Neural crest cell (in vitro differentiated cells): ENCODE results near the gene ACTN4. TPM values are rescaled to one million over a fixed set of nuclear protein-coding genes. Genes with fewer than 3 reads are reported as not detected.

ENCODE experiments used
- DNase-seq: peaks from one replicate; pipeline ENCODE4 v3.0.0; 2021; ENCODE audit warnings: low read depth, mixed read lengths, low spot score
- H3K27ac Mint-ChIP-seq: one replicate; pipeline ENCODE4 v1.8.0; 2021; ENCODE audit warnings: mild to moderate bottlenecking, mixed read lengths; ENCODE audit not compliant: unreplicated experiment
- H3K27me3 Mint-ChIP-seq: 2 replicates; pipeline ENCODE4 v1.8.0; 2021; ENCODE audit warnings: low read depth, mild to moderate bottlenecking, mixed read lengths
- H3K36me3 Mint-ChIP-seq: 2 replicates; pipeline ENCODE4 v1.8.0; 2021; ENCODE audit warnings: low read depth, mild to moderate bottlenecking, mixed read lengths
- H3K4me1 Mint-ChIP-seq: 2 replicates; pipeline ENCODE4 v1.8.0; 2021; ENCODE audit warnings: mixed read lengths
- H3K4me3 Mint-ChIP-seq: one replicate; pipeline ENCODE4 v1.8.0; 2021; ENCODE audit warnings: mild to moderate bottlenecking, mixed read lengths
- H3K9me3 Mint-ChIP-seq: 2 replicates; pipeline ENCODE4 v1.8.0; 2021; ENCODE audit warnings: mixed read lengths
- total RNA-seq: library from RNA; stranded (reverse); gene quantifications from 2 replicates; pipeline ENCODE4 v1.2.1, GENCODE V29; 2021
- TF ChIP-seq, protein P1 (sequence below): fragments of 200-600 bp; sonication (generic); conservative IDR thresholded peaks from 2 replicates; pipeline ENCODE4 v1.5.0; 2021; ENCODE audit warnings: antibody characterized with exemption, mild to moderate bottlenecking

The ACTN4 gene
- total RNA-seq, 1 donor from 2014 or later: 324 TPM

DNA sequence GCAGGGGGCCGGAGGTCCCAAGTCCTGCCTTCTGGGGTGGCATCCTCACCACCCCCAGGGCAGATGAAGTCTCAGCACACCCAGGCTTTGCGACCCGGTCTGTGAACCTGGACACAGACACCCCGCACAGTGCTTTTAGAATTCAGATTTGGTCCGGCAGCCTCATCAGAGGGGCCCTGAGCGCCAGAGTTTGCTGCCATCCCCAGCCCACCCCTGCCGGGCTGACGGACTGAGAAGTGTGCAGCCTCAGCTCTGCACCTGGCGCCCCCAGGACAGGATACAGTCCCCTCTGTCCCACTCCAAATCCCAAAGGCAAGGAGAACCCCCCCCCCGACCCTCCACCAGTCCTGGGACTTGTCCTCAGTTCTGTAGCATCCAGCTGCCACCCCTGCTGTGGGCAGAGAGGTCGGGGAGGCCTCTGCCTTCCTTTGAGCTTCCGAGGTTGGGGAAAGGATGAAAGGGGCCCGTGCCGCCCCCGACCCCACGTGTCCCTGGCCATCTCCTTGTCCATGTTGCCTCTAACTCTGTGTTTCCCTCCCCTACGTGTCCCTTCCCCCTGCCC lies 79.9 kb downstream of the ACTN4 start:
- Mint-ChIP-seq H3K27me3 (no peaks in the 10 kb centered on the region), H3K9me3 (no peaks in the 10 kb centered on the region), H3K4me1 (peaks cover 7% of the 10 kb centered on the region), H3K4me3 (no peak overlapping the region), H3K36me3 (peaks cover 7% of the 10 kb centered on the region), H3K27ac (no peak overlapping the region)
- TF ChIP-seq, protein P1, sequence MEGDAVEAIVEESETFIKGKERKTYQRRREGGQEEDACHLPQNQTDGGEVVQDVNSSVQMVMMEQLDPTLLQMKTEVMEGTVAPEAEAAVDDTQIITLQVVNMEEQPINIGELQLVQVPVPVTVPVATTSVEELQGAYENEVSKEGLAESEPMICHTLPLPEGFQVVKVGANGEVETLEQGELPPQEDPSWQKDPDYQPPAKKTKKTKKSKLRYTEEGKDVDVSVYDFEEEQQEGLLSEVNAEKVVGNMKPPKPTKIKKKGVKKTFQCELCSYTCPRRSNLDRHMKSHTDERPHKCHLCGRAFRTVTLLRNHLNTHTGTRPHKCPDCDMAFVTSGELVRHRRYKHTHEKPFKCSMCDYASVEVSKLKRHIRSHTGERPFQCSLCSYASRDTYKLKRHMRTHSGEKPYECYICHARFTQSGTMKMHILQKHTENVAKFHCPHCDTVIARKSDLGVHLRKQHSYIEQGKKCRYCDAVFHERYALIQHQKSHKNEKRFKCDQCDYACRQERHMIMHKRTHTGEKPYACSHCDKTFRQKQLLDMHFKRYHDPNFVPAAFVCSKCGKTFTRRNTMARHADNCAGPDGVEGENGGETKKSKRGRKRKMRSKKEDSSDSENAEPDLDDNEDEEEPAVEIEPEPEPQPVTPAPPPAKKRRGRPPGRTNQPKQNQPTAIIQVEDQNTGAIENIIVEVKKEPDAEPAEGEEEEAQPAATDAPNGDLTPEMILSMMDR: no peak
- DNase-seq: no peak

DNA sequence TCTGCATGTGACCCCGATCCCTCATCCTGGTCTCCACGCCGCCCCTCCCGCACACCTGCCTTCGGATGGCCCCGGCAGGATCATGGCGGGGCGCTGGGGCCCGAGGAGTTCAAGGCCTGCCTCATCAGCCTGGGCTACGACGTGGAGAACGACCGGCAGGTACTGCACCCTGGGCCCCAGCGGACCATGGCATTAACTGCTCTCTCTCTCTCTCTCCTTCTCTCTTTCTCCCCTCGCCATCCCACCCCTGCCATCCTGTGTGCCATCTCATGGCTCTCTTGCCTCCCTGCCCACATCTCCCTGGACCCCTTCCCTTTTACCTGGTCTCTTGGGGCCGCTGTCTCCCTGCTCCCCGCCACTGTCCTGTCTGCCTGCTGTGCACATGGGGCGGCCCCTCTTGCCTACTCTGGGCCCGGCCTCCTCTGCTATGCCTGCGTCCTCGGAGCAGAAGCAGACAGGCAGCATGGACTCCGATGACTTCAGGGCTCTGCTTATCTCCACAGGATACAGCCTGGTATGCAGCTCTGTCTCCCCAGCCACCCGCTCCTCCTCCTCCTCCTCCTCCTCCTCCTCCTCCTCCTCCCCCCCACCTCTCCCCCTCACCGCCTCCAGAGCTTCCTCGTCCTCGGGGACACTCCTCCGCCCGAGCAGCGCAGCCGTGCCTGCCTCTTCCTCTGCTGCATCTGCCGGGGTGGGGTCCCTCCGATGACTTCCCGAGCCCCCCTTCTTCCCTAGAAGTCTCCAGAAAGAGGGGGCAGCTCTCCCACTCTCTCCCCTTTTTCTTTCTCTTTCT lies 80.6 kb downstream of the ACTN4 start:
- H3K4me3 Mint-ChIP-seq: no peak overlapping the region
- TF ChIP-seq, protein P1: no peak
- no peak overlapping the region for H3K27ac Mint-ChIP-seq
- H3K27me3 Mint-ChIP-seq: no peaks in the 10 kb centered on the region
- H3K4me1 Mint-ChIP-seq: peaks cover 5% of the 10 kb centered on the region
- peaks cover 7% of the 10 kb centered on the region for H3K36me3 Mint-ChIP-seq
- no peak for DNase-seq
- H3K9me3 Mint-ChIP-seq: no peaks in the 10 kb centered on the region

DNA sequence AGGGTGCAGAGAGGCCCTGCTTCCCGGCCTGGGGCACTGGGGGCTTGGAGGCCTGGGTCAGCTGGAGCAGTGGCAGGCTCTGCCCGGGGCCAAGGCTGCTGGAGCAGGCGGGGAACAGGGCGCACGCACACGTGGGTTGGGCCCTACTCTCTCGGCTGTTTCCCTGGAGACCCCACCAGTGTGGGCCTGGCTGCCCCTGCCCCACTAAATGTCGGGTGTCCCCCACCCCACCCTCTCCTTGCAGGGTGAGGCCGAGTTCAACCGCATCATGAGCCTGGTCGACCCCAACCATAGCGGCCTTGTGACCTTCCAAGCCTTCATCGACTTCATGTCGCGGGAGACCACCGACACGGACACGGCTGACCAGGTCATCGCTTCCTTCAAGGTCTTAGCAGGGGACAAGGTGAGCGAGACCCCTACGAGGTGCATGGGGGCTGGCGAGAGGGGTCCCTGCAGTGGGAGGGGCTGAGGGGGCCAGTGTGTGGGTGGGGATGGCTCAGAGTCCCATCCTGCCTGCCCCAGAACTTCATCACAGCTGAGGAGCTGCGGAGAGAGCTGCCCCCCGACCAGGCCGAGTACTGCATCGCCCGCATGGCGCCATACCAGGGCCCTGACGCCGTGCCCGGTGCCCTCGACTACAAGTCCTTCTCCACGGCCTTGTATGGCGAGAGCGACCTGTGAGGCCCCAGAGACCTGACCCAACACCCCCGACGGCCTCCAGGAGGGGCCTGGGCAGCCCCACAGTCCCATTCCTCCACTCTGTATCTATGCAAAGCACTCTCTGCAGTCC lies 81.5 kb downstream of the ACTN4 start:
- TF ChIP-seq, protein P1: no peak
- DNase-seq: no peak
- Mint-ChIP-seq H3K36me3 (peaks cover 7% of the 10 kb centered on the region), H3K27me3 (no peaks in the 10 kb centered on the region), H3K9me3 (no peaks in the 10 kb centered on the region), H3K4me1 (peaks cover 5% of the 10 kb centered on the region), H3K4me3 (no peak overlapping the region), H3K27ac (no peak overlapping the region)

DNA sequence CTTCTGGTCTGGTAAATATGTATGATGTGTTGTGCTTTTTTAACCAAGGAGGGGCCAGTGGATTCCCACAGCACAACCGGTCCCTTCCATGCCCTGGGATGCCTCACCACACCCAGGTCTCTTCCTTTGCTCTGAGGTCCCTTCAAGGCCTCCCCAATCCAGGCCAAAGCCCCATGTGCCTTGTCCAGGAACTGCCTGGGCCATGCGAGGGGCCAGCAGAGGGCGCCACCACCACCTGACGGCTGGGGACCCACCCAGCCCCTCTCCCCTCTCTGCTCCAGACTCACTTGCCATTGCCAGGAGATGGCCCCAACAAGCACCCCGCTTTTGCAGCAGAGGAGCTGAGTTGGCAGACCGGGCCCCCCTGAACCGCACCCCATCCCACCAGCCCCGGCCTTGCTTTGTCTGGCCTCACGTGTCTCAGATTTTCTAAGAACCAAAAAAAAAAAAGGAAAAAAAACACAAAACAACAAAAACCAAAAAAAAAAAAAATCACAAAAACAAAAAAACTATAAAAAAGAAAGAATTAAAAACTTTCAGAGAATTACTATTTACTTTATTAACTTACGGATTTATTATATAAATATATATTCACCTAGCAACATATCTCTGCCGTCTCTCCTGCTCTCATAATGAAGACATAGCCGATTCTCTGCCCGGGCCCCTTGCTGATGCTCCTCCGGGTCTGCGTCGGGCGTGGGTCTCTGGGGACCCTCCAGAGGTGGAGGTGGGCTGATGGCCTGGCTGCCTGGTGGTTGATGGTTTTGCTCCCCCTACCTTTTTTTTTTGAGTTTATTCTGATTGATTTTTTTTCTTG lies 82.4 kb downstream of the ACTN4 start:
- Mint-ChIP-seq H3K36me3 (peaks cover 7% of the 10 kb centered on the region), H3K4me3 (peak overlapping the region; percentile 44), H3K27ac (peak overlapping the region; percentile 67)

DNA sequence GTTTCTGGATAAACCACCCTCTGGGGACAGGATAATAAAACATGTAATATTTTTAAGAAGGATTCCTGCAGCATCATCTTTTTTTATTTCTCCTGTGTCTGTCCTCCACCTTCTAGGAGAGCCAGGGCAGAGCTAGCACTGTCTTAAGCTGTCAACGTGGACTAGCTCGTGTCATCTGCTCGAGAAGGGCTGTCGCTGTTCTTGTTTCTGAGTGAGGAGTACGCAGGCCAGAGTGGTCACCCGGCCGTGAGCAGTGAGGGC lies 83.0 kb downstream of the ACTN4 start:
- peaks cover 12% of the 10 kb centered on the region for H3K27me3 Mint-ChIP-seq
- peaks cover 10% of the 10 kb centered on the region for H3K4me1 Mint-ChIP-seq
- H3K4me3 Mint-ChIP-seq: no peak overlapping the region
- DNase-seq: no peak
- peaks cover 7% of the 10 kb centered on the region for H3K36me3 Mint-ChIP-seq
- no peaks in the 10 kb centered on the region for H3K9me3 Mint-ChIP-seq
- H3K27ac Mint-ChIP-seq: peak overlapping the region; percentile 12
- TF ChIP-seq, protein P1: no peak

More for the DNA sequence above, 82.4 kb downstream of the ACTN4 start:
- no peaks in the 10 kb centered on the region for H3K9me3 Mint-ChIP-seq
- peaks cover 7% of the 10 kb centered on the region for H3K4me1 Mint-ChIP-seq
- H3K27me3 Mint-ChIP-seq: peaks cover 7% of the 10 kb centered on the region
- DNase-seq: peak; percentile 84
- TF ChIP-seq, protein P1: peak; percentile 87
